H9 (cell line): ENCODE data around the gene TMEM178B. TPM values are rescaled to one million over a fixed set of nuclear protein-coding genes. Genes with fewer than 3 reads are reported as not detected.

Experiments used
- DNase-seq: peaks from one replicate; pipeline ENCODE4 v3.0.0-alpha.2; 2017
- H2AFZ ChIP-seq: one replicate; pipeline ENCODE4 v1.6.1; 2013; ENCODE audit warnings: mild to moderate bottlenecking, low read length, control low read depth, moderate library complexity
- H2AK5ac ChIP-seq: 2 replicates; pipeline ENCODE4 v1.6.1; 2013; ENCODE audit warnings: low read length, control low read depth, mixed read lengths; ENCODE audit not compliant: insufficient read length
- H2BK120ac ChIP-seq: one replicate; pipeline ENCODE4 v1.6.1; 2013; ENCODE audit warnings: low read depth, mild to moderate bottlenecking, low read length, control low read depth, inconsistent platforms; ENCODE audit not compliant: poor library complexity, severe bottlenecking
- H2BK12ac ChIP-seq: 2 replicates; pipeline ENCODE4 v1.6.1; 2013; ENCODE audit warnings: low read length, control low read depth, mixed read lengths, low read depth; ENCODE audit not compliant: insufficient read length
- H2BK15ac ChIP-seq: 2 replicates; pipeline ENCODE4 v1.6.1; 2013; ENCODE audit warnings: low read depth, low read length, control low read depth
- H2BK20ac ChIP-seq: one replicate; pipeline ENCODE4 v1.6.1; 2013; ENCODE audit warnings: low read depth, mild to moderate bottlenecking, low read length, control low read depth, inconsistent platforms; ENCODE audit not compliant: poor library complexity, severe bottlenecking
- H2BK5ac ChIP-seq: 2 replicates; pipeline ENCODE4 v1.6.1; 2013; ENCODE audit warnings: low read length, control low read depth, mixed read lengths; ENCODE audit not compliant: insufficient read length
- H3K14ac ChIP-seq: 2 replicates; pipeline ENCODE4 v1.6.1; 2013; ENCODE audit warnings: low read length, control low read depth; ENCODE audit not compliant: insufficient read depth
- H3K18ac ChIP-seq: 2 replicates; pipeline ENCODE4 v1.6.1; 2013; ENCODE audit warnings: low read depth, mild to moderate bottlenecking, mixed read lengths, low read length, control low read depth; ENCODE audit not compliant: insufficient read length
- H3K23ac ChIP-seq: 2 replicates; pipeline ENCODE4 v1.6.1; 2013; ENCODE audit warnings: low read length, control low read depth, mixed read lengths, low read depth; ENCODE audit not compliant: insufficient read length
- H3K23me2 ChIP-seq: 2 replicates; pipeline ENCODE4 v1.6.1; 2013; ENCODE audit warnings: low read depth, mild to moderate bottlenecking, mixed read lengths, low read length, control low read depth; ENCODE audit not compliant: insufficient read length, poor library complexity, severe bottlenecking
- H3K27ac ChIP-seq: 2 replicates; pipeline ENCODE4 v1.5.1; 2013; ENCODE audit warnings: low read length, control low read depth, mixed read lengths, low read depth; ENCODE audit not compliant: insufficient read length
- H3K27me3 ChIP-seq: 2 replicates; pipeline ENCODE4 v1.6.1; 2013; ENCODE audit warnings: low read length, control low read depth, inconsistent platforms; ENCODE audit not compliant: insufficient read depth
- H3K4ac ChIP-seq: 2 replicates; pipeline ENCODE4 v1.6.1; 2013; ENCODE audit warnings: low read depth, mild to moderate bottlenecking, control low read depth, inconsistent platforms, low read length, moderate library complexity
- H3K4me1 ChIP-seq: 2 replicates; pipeline ENCODE4 v1.6.1; 2013; ENCODE audit warnings: low read length, control low read depth, inconsistent platforms; ENCODE audit not compliant: insufficient read depth
- H3K4me2 ChIP-seq: 2 replicates; pipeline ENCODE4 v1.6.1; 2013; ENCODE audit warnings: low read length, control low read depth, mixed read lengths; ENCODE audit not compliant: insufficient read length, insufficient read depth
- H3K56ac ChIP-seq: 2 replicates; pipeline ENCODE4 v1.6.1; 2013; ENCODE audit warnings: low read depth, mild to moderate bottlenecking, mixed read lengths, low read length, control low read depth; ENCODE audit not compliant: insufficient read length
- H3K79me1 ChIP-seq: 2 replicates; pipeline ENCODE4 v1.6.1; 2013; ENCODE audit warnings: low read depth, mild to moderate bottlenecking, moderate library complexity, low read length, control low read depth, inconsistent platforms; ENCODE audit not compliant: insufficient read depth, poor library complexity, severe bottlenecking
- H3K79me2 ChIP-seq: 2 replicates; pipeline ENCODE4 v1.6.1; 2013; ENCODE audit warnings: low read length, control low read depth, inconsistent platforms; ENCODE audit not compliant: insufficient read depth
- H3K9ac ChIP-seq: 2 replicates; pipeline ENCODE4 v1.6.1; 2013; ENCODE audit warnings: low read length, control low read depth, mixed read lengths; ENCODE audit not compliant: insufficient read length; ENCODE audit errors: extremely low read depth
- H3K9me3 ChIP-seq: one replicate; pipeline ENCODE4 v1.6.1; 2013; ENCODE audit warnings: low read depth, low read length, inconsistent platforms; ENCODE audit not compliant: control insufficient read depth
- H3T11ph ChIP-seq: one replicate; pipeline ENCODE4 v1.6.1; 2013; ENCODE audit warnings: mild to moderate bottlenecking, low read length, control low read depth, inconsistent platforms
- H4K20me1 ChIP-seq: one replicate; pipeline ENCODE4 v1.6.1; 2013; ENCODE audit not compliant: control insufficient read depth, insufficient read length, insufficient read depth
- H4K5ac ChIP-seq: 2 replicates; pipeline ENCODE4 v1.6.1; 2013; ENCODE audit warnings: low read depth, mild to moderate bottlenecking, mixed read lengths, low read length, control low read depth; ENCODE audit not compliant: insufficient read length
- H4K8ac ChIP-seq: replicated peaks from 2 replicates; pipeline ENCODE4 v1.6.1; 2013; ENCODE audit warnings: low read length, control low read depth, mixed read lengths, low read depth; ENCODE audit not compliant: insufficient read length
- H4K91ac ChIP-seq: 2 replicates; pipeline ENCODE4 v1.6.1; 2013; ENCODE audit warnings: low read depth, mild to moderate bottlenecking, moderate library complexity, mixed read lengths, low read length, control low read depth; ENCODE audit not compliant: insufficient read length
- H3K27ac Mint-ChIP-seq, 3 experiments: 2 replicates in 2 of 3; 3 replicates in 1 of 3; pipeline ENCODE4 v1.8.0; 2020 to 2021; ENCODE audit warnings: mixed read lengths in 3 of 3, mild to moderate bottlenecking in 1 of 3, moderate library complexity in 1 of 3
- H3K27me3 Mint-ChIP-seq: 2 replicates; pipeline ENCODE4 v1.8.0; 2021; ENCODE audit warnings: low read depth, mild to moderate bottlenecking, moderate library complexity, mixed read lengths
- H3K36me3 Mint-ChIP-seq, 3 experiments: 2 replicates in 2 of 3; 3 replicates in 1 of 3; pipeline ENCODE4 v1.8.0; 2020 to 2021; ENCODE audit warnings: low read depth in 3 of 3, mixed read lengths in 3 of 3; ENCODE audit not compliant: insufficient read depth in 1 of 3
- H3K4me1 Mint-ChIP-seq, 2 experiments: 2 replicates each; pipeline ENCODE4 v1.8.0; 2020; ENCODE audit warnings: mixed read lengths in 2 of 2
- H3K4me3 Mint-ChIP-seq, 2 experiments: 2 replicates in 1 of 2; 3 replicates in 1 of 2; pipeline ENCODE4 v1.8.0; 2020 to 2021; ENCODE audit warnings: mild to moderate bottlenecking in 2 of 2, mixed read lengths in 2 of 2, moderate library complexity in 1 of 2
- H3K9me3 Mint-ChIP-seq, 2 experiments: 2 replicates in 1 of 2; 3 replicates in 1 of 2; pipeline ENCODE4 v1.8.0; 2020; ENCODE audit warnings: mild to moderate bottlenecking in 2 of 2, mixed read lengths in 2 of 2, moderate library complexity in 1 of 2
- WGBS: extraction: QIAGEN DNeasy Blood & Tissue Kit; methylation state at CpG from one replicate; pipeline ENCODE4 v1.1.7; 2013; ENCODE audit warnings: missing lambda C conversion rate, low lambda C conversion rate, mixed read lengths; ENCODE audit not compliant: insufficient read length; ENCODE audit errors: extremely low coverage; 5-methylcytosine and 5-hydroxymethylcytosine counted together
- total RNA-seq: library from RNA; stranded (reverse); gene quantifications from 2 replicates; pipeline ENCODE4 v1.2.1, GENCODE V29; 2021
- TF ChIP-seq, protein P1 (sequence below): fragments of 200-600 bp; sonication (generic); conservative IDR thresholded peaks from 3 replicates; pipeline ENCODE4 v1.8.0; 2021; ENCODE audit warnings: antibody characterized with exemption, mild to moderate bottlenecking

Gene TMEM178B
- total RNA-seq, 1 experiment from 2014 or later = 11.3 TPM

DNA sequence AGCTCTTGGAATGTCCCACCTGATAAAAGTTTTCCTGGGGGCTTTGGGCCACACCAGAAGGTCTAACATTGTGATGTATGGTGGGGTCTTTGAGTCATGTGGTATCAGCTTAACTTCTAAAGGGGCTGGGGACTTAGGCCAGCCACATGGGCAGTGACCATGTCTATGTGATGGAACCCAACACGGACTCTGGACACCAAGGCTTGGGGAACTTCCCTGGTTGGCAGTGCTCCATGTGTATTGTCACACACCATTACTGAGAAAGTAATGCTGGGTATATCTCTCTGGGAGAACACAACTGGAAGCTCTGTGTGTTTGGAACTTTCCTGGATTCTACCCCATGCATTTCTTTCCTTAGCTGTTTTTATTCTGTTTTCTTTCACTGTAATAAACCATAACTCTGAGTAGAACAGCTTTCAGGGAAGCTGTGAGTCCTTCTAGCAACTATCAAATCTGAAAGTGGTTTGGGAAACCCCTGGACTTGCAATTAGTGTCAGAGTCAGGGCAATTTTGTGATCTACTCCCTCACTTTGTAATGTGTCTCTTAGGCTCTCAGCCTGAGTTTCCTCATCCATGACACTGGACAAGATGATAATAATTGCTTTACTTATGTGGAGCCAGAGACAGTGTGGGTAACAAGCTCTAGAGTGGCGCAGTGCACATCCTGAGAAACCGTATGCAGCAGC is 448.9 kb downstream of the TMEM178B start:
- Histone ChIP-seq H2BK120ac (no peak overlapping the region), H3K4me2 (no peak overlapping the region), H3T11ph (no peak overlapping the region), H2BK15ac (no peak overlapping the region), H3K4ac (no peak overlapping the region), H2AK5ac (no peak overlapping the region), H3K18ac (no peak overlapping the region), H3K23me2 (no peaks in the 10 kb centered on the region), H2AFZ (no peak overlapping the region), H3K9ac (no peak overlapping the region), H4K20me1 (no peaks in the 10 kb centered on the region), H3K79me2 (no peaks in the 10 kb centered on the region), H4K91ac (no peak overlapping the region), H3K56ac (no peak overlapping the region), H3K27ac (no peak overlapping the region), H3K27me3 (no peaks in the 10 kb centered on the region), H2BK5ac (no peak overlapping the region), H3K14ac (no peak overlapping the region), H3K23ac (no peak overlapping the region), H3K4me1 (no peaks in the 10 kb centered on the region), H2BK20ac (no peak overlapping the region), H4K8ac (no peak overlapping the region), H2BK12ac (no peak overlapping the region), H3K9me3 (no peaks in the 10 kb centered on the region), H4K5ac (no peak overlapping the region), H3K79me1 (no peaks in the 10 kb centered on the region)
- Mint-ChIP-seq H3K36me3 (peaks cover 5 to 11% (median 10%) of the 10 kb centered on the region in 3 experiments; a peak in 5 of 7 replicates), H3K9me3 (no peaks in the 10 kb centered on the region), H3K4me1 (peaks cover 4 to 6% of the 10 kb centered on the region in 2 experiments; a peak in 3 of 4 replicates), H3K4me3 (no peak overlapping the region), H3K27me3 (no peaks in the 10 kb centered on the region), H3K27ac (no peak overlapping the region)
- no CpG with 5 or more reads among the region's 3 CpGs for WGBS
- DNase-seq = no peak
- TF ChIP-seq, protein P1, sequence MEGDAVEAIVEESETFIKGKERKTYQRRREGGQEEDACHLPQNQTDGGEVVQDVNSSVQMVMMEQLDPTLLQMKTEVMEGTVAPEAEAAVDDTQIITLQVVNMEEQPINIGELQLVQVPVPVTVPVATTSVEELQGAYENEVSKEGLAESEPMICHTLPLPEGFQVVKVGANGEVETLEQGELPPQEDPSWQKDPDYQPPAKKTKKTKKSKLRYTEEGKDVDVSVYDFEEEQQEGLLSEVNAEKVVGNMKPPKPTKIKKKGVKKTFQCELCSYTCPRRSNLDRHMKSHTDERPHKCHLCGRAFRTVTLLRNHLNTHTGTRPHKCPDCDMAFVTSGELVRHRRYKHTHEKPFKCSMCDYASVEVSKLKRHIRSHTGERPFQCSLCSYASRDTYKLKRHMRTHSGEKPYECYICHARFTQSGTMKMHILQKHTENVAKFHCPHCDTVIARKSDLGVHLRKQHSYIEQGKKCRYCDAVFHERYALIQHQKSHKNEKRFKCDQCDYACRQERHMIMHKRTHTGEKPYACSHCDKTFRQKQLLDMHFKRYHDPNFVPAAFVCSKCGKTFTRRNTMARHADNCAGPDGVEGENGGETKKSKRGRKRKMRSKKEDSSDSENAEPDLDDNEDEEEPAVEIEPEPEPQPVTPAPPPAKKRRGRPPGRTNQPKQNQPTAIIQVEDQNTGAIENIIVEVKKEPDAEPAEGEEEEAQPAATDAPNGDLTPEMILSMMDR = no peak
